NB4 (cell line): ENCODE data around the gene GYPE.
"Not testable (repeated sequence)": the region's sequence is repeated elsewhere in the genome, so short reads cannot be mapped to it uniquely, and the experiment has no call there.

Source experiments
- DNase-seq: peaks from one replicate; pipeline ENCODE4 v3.0.0; 2010; ENCODE audit warnings: low read depth
- H3K4me3 ChIP-seq: one replicate; pipeline ENCODE4 v1.5.1; 2011; ENCODE audit warnings: mild to moderate bottlenecking, low read depth, low read length, moderate library complexity
- CTCF ChIP-seq: IDR thresholded peaks from one replicate; pipeline ENCODE4 v1.5.1; 2012; ENCODE audit warnings: low read depth, low read length
- MYC ChIP-seq: IDR thresholded peaks from 2 replicates; pipeline ENCODE4 v1.6.1; 2011; ENCODE audit warnings: low read depth, low read length
- POLR2A ChIP-seq: IDR thresholded peaks from 2 replicates; pipeline ENCODE4 v1.6.1; 2011; ENCODE audit warnings: mild to moderate bottlenecking; ENCODE audit not compliant: insufficient read length; ENCODE audit errors: extremely low read depth
- TF ChIP-seq, protein P1 (sequence below): IDR thresholded peaks from 2 replicates; pipeline ENCODE4 v1.6.1; 2011; ENCODE audit warnings: low read depth, low read length

The GYPE gene

DNA sequence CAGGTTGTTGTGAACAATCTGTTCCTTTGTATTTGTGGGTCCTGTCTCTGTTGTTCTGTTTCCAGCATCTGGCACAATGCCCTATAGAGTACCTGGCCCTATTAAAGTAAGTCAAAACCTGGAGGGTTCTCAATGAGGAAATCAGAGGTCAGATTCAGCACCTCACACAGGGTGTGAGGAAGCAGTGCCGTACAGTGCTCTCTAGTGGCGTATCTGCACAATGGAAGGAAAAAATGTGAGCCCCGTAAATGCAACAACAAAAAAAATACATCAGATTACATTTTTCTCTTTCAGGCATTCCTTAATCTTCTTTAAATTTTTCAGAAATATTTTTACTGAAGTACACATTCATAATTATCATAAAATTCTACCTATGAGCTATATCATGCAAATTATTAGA is 2.5 kb upstream of the GYPE start:
- TF ChIP-seq CTCF, result peak; percentile 37
- H3K4me3 ChIP-seq, result not testable (repeated sequence)
- DNase-seq, result peak; percentile 16

DNA sequence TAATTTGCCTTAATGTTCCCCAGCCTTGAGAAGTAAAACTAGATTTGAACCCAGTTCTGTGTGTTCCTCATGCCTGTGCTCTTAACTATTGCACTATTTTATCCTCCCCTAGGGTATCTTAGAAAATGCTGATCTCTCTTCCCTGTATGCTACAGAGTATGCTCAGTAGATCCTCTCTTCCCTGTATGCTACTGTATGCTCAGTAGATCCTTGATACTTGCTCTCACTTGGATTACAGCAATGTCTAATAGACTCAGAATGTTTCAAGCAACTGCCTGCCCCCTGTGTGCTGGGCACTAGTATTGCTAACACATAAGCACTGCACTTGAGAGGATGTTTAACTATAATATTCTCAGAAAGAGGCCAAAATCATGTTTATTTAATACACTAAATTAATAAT is 928 bp downstream of the GYPE start:
- DNase-seq, H3K4me3 ChIP-seq: not testable (repeated sequence)

DNA sequence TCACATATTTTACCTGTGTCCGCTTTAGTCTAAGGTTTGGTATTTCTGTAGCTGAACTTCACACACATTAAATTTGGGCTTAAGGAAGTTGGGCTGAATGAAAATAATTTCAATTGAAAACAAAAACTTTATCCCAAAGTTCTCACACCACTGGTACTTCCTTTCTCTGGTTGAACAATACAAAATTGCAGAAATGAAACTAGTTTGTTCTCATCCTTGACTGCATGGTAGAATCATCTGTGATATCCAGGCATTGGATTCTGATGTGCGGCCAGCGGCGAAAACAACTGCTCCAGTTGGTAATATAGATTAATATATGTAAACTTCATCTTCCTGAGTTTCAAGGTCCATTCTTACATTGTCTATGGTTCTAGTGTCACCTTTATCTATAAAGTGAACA is 15.0 kb downstream of the GYPE start:
- DNase-seq, H3K4me3 ChIP-seq: not testable (repeated sequence)

GRCh38 chr4:143888189-143888588 is 17.2 kb downstream of the GYPE start:
- H3K4me3 ChIP-seq, result not testable (repeated sequence)

GRCh38 chr4:143884965-143885364 is 20.4 kb downstream of the GYPE start:
- H3K4me3 ChIP-seq, DNase-seq: not testable (repeated sequence)

More at GRCh38 chr4:143888189-143888588, 17.2 kb downstream of the GYPE start:
- not testable (repeated sequence) for DNase-seq

DNA sequence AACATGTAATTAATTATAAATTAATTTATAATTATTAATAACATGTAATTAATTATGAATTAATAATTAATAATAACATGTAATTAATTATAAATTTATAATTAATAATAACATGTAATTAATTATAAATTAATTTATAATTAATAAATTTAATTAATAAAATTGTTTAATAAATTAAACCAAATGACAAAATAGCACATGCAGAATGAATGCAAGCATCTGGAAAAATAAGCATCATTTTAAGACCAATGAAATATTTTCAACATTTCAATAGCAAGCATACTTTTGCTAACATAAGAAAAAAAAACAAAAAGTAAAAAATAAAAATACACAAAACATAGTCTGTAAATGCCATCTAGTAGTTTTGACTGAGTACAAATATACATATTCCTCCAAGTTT is 21.8 kb downstream of the GYPE start:
- H3K4me3 ChIP-seq, result no peak overlapping the region
- no peak for TF ChIP-seq MYC
- TF ChIP-seq POLR2A, result no peak
- TF ChIP-seq, protein P1, sequence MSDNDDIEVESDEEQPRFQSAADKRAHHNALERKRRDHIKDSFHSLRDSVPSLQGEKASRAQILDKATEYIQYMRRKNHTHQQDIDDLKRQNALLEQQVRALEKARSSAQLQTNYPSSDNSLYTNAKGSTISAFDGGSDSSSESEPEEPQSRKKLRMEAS, result no peak
- TF ChIP-seq CTCF, result no peak
- no peak for DNase-seq

DNA sequence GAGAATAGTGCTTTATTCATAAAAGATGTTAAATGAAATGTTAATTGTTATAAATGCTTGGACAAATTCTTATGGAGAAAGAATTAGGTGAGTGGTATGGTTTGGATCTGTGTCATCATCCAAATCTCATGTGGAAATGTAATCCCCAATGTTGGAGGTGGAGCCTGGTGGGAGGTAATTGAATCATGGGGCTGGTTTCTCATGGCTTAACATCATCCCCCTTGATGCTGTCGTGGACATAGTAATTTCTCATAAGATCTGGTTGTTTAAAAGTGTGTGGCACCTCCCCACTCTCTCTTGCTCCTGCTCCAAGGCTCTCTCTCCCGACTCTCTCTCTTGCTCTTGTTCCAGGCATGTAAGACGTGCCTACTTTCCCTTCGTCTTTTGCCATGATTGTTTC is 22.5 kb downstream of the GYPE start:
- H3K4me3 ChIP-seq, result no peak overlapping the region
- no peak for DNase-seq
- TF ChIP-seq POLR2A (no peak), MYC (no peak), CTCF (no peak)
- TF ChIP-seq, protein P1, result no peak

DNA sequence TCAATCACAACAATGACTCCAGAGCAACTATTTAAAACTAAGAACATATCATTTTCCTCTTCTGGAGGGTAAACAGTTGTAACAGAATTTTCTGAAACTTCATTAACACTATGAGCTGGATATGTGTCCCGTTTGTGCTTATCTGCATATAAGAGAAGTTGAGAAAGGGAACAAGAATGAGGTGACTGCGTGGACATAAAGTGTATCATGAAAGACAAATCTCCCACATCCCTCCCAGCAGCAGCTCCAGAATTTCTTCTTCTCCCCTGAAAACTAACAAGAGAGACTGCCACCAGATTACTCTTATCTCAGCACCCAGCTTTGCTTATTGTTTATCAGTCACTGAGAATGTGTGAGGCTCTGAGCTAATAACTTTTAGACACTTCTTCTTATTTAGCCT is 25.8 kb downstream of the GYPE start:
- not testable (repeated sequence) for H3K4me3 ChIP-seq, DNase-seq

DNA sequence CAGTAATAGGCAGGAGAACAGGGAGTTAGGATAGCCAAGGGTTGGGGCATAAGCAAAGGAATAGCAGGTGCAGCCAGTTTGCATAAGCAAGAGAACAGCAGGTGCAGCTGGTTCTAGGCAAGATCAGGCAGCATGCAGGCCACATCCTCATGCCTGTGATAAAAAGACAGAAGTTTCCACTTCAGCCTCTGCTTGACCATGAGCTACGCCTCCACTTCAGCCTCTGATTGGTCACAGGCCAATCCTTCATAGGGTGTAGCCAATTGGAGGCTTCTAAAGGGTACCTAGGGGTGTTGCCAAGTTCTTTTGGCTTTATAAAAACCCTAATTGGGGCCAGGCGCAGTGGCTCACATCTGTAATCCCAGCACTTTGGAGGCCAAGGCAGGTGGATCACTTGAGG is 30.0 kb downstream of the GYPE start:
- H3K4me3 ChIP-seq, DNase-seq: not testable (repeated sequence)

DNA sequence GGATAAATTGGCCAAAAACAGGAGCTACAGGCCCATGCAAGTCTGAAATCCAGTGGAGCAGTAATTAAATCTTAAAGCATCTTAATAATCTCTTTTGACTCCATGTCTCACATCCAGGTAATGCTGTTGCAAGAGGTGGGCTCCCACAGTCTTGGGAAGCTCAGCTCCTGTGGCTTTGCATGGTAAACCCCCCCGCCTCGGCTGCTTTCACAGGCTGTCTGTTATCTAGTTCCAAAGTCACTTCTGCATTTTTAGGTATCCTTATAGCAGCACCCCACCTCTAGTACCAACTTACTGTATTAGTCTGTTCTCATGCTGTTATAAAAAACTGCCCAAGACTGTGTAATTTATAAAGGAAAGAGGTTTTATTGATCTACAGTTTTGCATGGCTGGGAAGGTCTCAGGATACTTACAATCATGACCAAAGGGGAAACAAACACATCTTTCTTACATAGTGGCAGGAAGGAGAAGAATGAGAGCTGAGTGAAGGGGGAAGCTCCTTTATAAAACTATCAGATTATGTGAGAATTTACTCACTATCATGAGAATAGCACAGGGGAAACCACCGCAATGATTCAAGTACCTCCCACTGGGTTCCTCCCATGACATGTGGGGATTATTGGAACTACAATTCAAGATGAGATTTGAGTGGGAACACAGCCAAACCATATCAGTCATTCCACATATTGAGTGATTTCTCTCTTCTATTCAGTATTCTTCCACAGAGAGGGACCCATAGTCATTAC is 34.7 kb downstream of the GYPE start:
- H3K4me3 ChIP-seq, DNase-seq: not testable (repeated sequence)

- H3K4me3 ChIP-seq, DNase-seq: not testable (repeated sequence)
These were observed 35.4 kb downstream of the GYPE start for GRCh38 chr4:143869925-143870324.

GRCh38 chr4:143862716-143863115 is 42.6 kb downstream of the GYPE start:
- DNase-seq, H3K4me3 ChIP-seq: not testable (repeated sequence)
